ENCODE results near the gene BSND. TPM values are rescaled to one million over a fixed set of nuclear protein-coding genes. Genes with fewer than 3 reads are reported as not detected.

BSND gene
- polyA plus RNA-seq = not detected in 3 replicates
- polyA plus RNA-seq (2011; ENCODE audit: low read depth) = not detected
- not detected in 2 replicates for polyA plus RNA-seq (2011; cell fraction: cytosol; rRNA removed)
- polyA plus RNA-seq (2011; cell fraction: nucleus; rRNA removed) = not detected in 2 replicates
- not detected in 2 replicates for polyA plus RNA-seq (2012; ENCODE audit: low replicate concordance)
- polyA minus RNA-seq = not detected in 3 replicates
- not detected for polyA minus RNA-seq (2011; cell fraction: cytosol; rRNA and poly(A)+ RNA removed)
- polyA minus RNA-seq (2011; cell fraction: nucleus; rRNA and poly(A)+ RNA removed) = not detected in 2 replicates

- H3K9me1 ChIP-seq (ENCODE audit: control insufficient read depth, extremely low read depth, insufficient read depth, low read length) = no peaks in the 10 kb centered on the region
- no peak within 1 kb of the TSS for H2AFZ ChIP-seq (ENCODE audit: control insufficient read depth, low read length)
- no peak within 1 kb of the TSS for H3K9ac ChIP-seq (ENCODE audit: control insufficient read depth, extremely low read depth, insufficient read depth, low read length)
- DNase-seq (ENCODE audit: low read depth, low spot score) (no peak), FAIRE-seq (no peak)
- H3K4me2 ChIP-seq (ENCODE audit: control insufficient read depth, extremely low read depth, insufficient read depth, low read depth, low read length) = no peak within 1 kb of the TSS
- no peaks in the 10 kb centered on the region for H3K36me3 ChIP-seq (ENCODE audit: control insufficient read depth in 2 of 2, extremely low read depth in 1 of 2, insufficient read depth in 2 of 2, low read length in 2 of 2)
- TF ChIP-seq CTCF (optimal IDR thresholded peaks at IDR 0.05 in 1 of 3, IDR thresholded peaks at IDR 0.05 in 1 of 3, conservative IDR thresholded peaks at IDR 0.05 in 1 of 3; ENCODE audit: extremely low read depth in 1 of 3, insufficient read depth in 2 of 3, low read length in 3 of 3) = no peak
- no peak for TF ChIP-seq EZH2 (IDR thresholded peaks at IDR 0.05; ENCODE audit: low read length)
- dilution Hi-C loops (cut with MboI; ENCODE audit: extremely low pct_ligation_motif_present, low sequenced_read_pairs) = no loop called here
- H3K79me2 ChIP-seq (ENCODE audit: control insufficient read depth, insufficient read depth, low read length) = no peaks in the 10 kb centered on the region
- peaks cover 19% of the 10 kb centered on the region for H3K27me3 ChIP-seq (ENCODE audit: control insufficient read depth, extremely low read depth, insufficient read depth, low read length)
- H3K4me1 ChIP-seq (ENCODE audit: control insufficient read depth, extremely low read depth, insufficient read depth, low read length) = no peaks in the 10 kb centered on the region
- H3K4me3 ChIP-seq (ENCODE audit: control insufficient read depth in 2 of 3, extremely low read depth in 1 of 3, insufficient read depth in 2 of 3, low read depth in 1 of 3, low read length in 3 of 3) = no peak within 1 kb of the TSS
- H3K27ac ChIP-seq (ENCODE audit: control insufficient read depth, insufficient read depth, low read length) = no peak within 1 kb of the TSS
- H3K9me3 ChIP-seq (ENCODE audit: control insufficient read depth, low read depth, low read length) = no peaks in the 10 kb centered on the region
- H4K20me1 ChIP-seq (ENCODE audit: control insufficient read depth, extremely low read depth, insufficient read depth, low read length) = no peaks in the 10 kb centered on the region
Measured at GRCh38 chr1:54998677-54999076, at the start of gene BSND. TSS of gene BSND (plus strand) at chr1:54998933. CDS start at chr1:54999187, 254 bp downstream.

- Histone ChIP-seq H3K9ac (ENCODE audit: control insufficient read depth, extremely low read depth, insufficient read depth, low read length) (no peak overlapping the region), H3K27me3 (ENCODE audit: control insufficient read depth, extremely low read depth, insufficient read depth, low read length) (no peaks in the 10 kb centered on the region), H3K36me3 (ENCODE audit: control insufficient read depth in 2 of 2, extremely low read depth in 1 of 2, insufficient read depth in 2 of 2, low read length in 2 of 2) (no peaks in the 10 kb centered on the region), H3K9me3 (ENCODE audit: control insufficient read depth, low read depth, low read length) (no peaks in the 10 kb centered on the region), H4K20me1 (ENCODE audit: control insufficient read depth, extremely low read depth, insufficient read depth, low read length) (no peaks in the 10 kb centered on the region), H3K27ac (ENCODE audit: control insufficient read depth, insufficient read depth, low read length) (no peak overlapping the region), H2AFZ (ENCODE audit: control insufficient read depth, low read length) (no peak overlapping the region), H3K4me3 (ENCODE audit: control insufficient read depth in 2 of 3, extremely low read depth in 1 of 3, insufficient read depth in 2 of 3, low read depth in 1 of 3, low read length in 3 of 3) (no peak overlapping the region), H3K4me1 (ENCODE audit: control insufficient read depth, extremely low read depth, insufficient read depth, low read length) (peaks cover 21% of the 10 kb centered on the region), H3K9me1 (ENCODE audit: control insufficient read depth, extremely low read depth, insufficient read depth, low read length) (peaks cover 2% of the 10 kb centered on the region), H3K79me2 (ENCODE audit: control insufficient read depth, insufficient read depth, low read length) (no peaks in the 10 kb centered on the region), H3K4me2 (ENCODE audit: control insufficient read depth, extremely low read depth, insufficient read depth, low read depth, low read length) (no peak overlapping the region)
- dilution Hi-C loops (cut with MboI; ENCODE audit: extremely low pct_ligation_motif_present, low sequenced_read_pairs) = no loop called here
- DNase-seq (ENCODE audit: low read depth, low spot score) = no peak
- no peak for FAIRE-seq
- no peak for TF ChIP-seq EZH2 (IDR thresholded peaks at IDR 0.05; ENCODE audit: low read length)
Measured at GRCh38 chr1:54949053-54949452, 49.7 kb upstream of the BSND start.

GRCh38 chr1:54950006-54950368 lies 48.7 kb upstream of the BSND start:
- no peaks in the 10 kb centered on the region for H3K36me3 ChIP-seq (ENCODE audit: control insufficient read depth in 2 of 2, extremely low read depth in 1 of 2, insufficient read depth in 2 of 2, low read length in 2 of 2)
- no peaks in the 10 kb centered on the region for H3K79me2 ChIP-seq (ENCODE audit: control insufficient read depth, insufficient read depth, low read length)
- no peaks in the 10 kb centered on the region for H4K20me1 ChIP-seq (ENCODE audit: control insufficient read depth, extremely low read depth, insufficient read depth, low read length)
- H3K9me3 ChIP-seq (ENCODE audit: control insufficient read depth, low read depth, low read length) = no peaks in the 10 kb centered on the region
- H3K27ac ChIP-seq (ENCODE audit: control insufficient read depth, insufficient read depth, low read length) = no peak overlapping the region
- H3K9me1 ChIP-seq (ENCODE audit: control insufficient read depth, extremely low read depth, insufficient read depth, low read length) = peaks cover 2% of the 10 kb centered on the region
- dilution Hi-C loops (cut with MboI; ENCODE audit: extremely low pct_ligation_motif_present, low sequenced_read_pairs) = no loop called here
- H3K4me2 ChIP-seq (ENCODE audit: control insufficient read depth, extremely low read depth, insufficient read depth, low read depth, low read length) = peak overlapping the region; percentile 61
- H3K27me3 ChIP-seq (ENCODE audit: control insufficient read depth, extremely low read depth, insufficient read depth, low read length) = no peaks in the 10 kb centered on the region
- DNase-seq (ENCODE audit: low read depth, low spot score) (no peak), FAIRE-seq (no peak)
- peak overlapping the region; percentile 57 for H3K9ac ChIP-seq (ENCODE audit: control insufficient read depth, extremely low read depth, insufficient read depth, low read length)
- peaks cover 27% of the 10 kb centered on the region for H3K4me1 ChIP-seq (ENCODE audit: control insufficient read depth, extremely low read depth, insufficient read depth, low read length)
- H2AFZ ChIP-seq (ENCODE audit: control insufficient read depth, low read length) = peak overlapping the region; percentile 99
- TF ChIP-seq EZH2 (IDR thresholded peaks at IDR 0.05; ENCODE audit: low read length) (no peak), CTCF (optimal IDR thresholded peaks at IDR 0.05 in 1 of 3, IDR thresholded peaks at IDR 0.05 in 1 of 3, conservative IDR thresholded peaks at IDR 0.05 in 1 of 3; ENCODE audit: extremely low read depth in 1 of 3, insufficient read depth in 2 of 3, low read length in 3 of 3) (no peak)
- H3K4me3 ChIP-seq (ENCODE audit: control insufficient read depth in 2 of 3, extremely low read depth in 1 of 3, insufficient read depth in 2 of 3, low read depth in 1 of 3, low read length in 3 of 3) = no peak overlapping the region
